CD4-positive, CD25-positive, alpha-beta regulatory T cell (primary cell): Measurements from ENCODE around the gene NCAPG2. TPM values are rescaled to one million over a fixed set of nuclear protein-coding genes. Genes with fewer than 3 reads are reported as not detected.

Source experiments
- ATAC-seq, 2 donors: fragments of 150-1000 bp; cut with Tn5 transposase; one replicate each; pipeline ENCODE4 v1.10.0; 2021; ENCODE audit warnings: low read depth in 2 of 2, moderate number of reproducible peaks in 2 of 2, moderate library complexity in 1 of 2
- DNase-seq, 3 donors: peaks; one replicate each; pipeline versions ENCODE4 v3.0.0 to v3.0.0-alpha.2; 2012 to 2022; ENCODE audit warnings: mixed read lengths in 1 of 3
- H3K27ac ChIP-seq: one replicate; pipeline ENCODE4 v1.7.0; 2013; ENCODE audit warnings: mild to moderate bottlenecking, low read length; ENCODE audit not compliant: insufficient read depth, poor library complexity, severe bottlenecking
- H3K27me3 ChIP-seq: one replicate; pipeline ENCODE4 v1.7.0; 2013; ENCODE audit warnings: low read length; ENCODE audit not compliant: control insufficient read depth, insufficient read depth
- H3K36me3 ChIP-seq: one replicate; pipeline ENCODE4 v1.7.0; 2013; ENCODE audit warnings: mild to moderate bottlenecking, low read length, moderate library complexity; ENCODE audit not compliant: control insufficient read depth, insufficient read depth
- H3K4me1 ChIP-seq: 2 replicates; pipeline ENCODE4 v1.7.0; 2013; ENCODE audit warnings: mild to moderate bottlenecking, low read length; ENCODE audit not compliant: insufficient read depth, control insufficient read depth, poor library complexity, severe bottlenecking
- H3K4me3 ChIP-seq: one replicate; pipeline ENCODE4 v1.7.0; 2013; ENCODE audit warnings: low read depth, mild to moderate bottlenecking, low read length, moderate library complexity
- H3K9me3 ChIP-seq, 2 experiments: 1 replicate in 1 of 2; 2 replicates in 1 of 2; pipeline ENCODE4 v1.7.0; 2013; ENCODE audit warnings: low read length in 2 of 2, mild to moderate bottlenecking in 1 of 2, moderate library complexity in 1 of 2; ENCODE audit not compliant: control insufficient read depth in 2 of 2
- H3K27ac Mint-ChIP-seq, 3 donors: one replicate each; pipeline ENCODE4 v1.8.0; 2020 to 2022; ENCODE audit warnings: mild to moderate bottlenecking in 3 of 3, mixed read lengths in 3 of 3, moderate library complexity in 2 of 3
- H3K27me3 Mint-ChIP-seq: one replicate; pipeline ENCODE4 v1.8.0; 2022; ENCODE audit warnings: mild to moderate bottlenecking, mixed read lengths
- H3K36me3 Mint-ChIP-seq: one replicate; pipeline ENCODE4 v1.8.0; 2020; ENCODE audit warnings: mixed read lengths
- H3K4me1 Mint-ChIP-seq, 4 donors: one replicate each; pipeline ENCODE4 v1.8.0; 2020 to 2022; ENCODE audit warnings: mixed read lengths in 4 of 4, mild to moderate bottlenecking in 1 of 4
- H3K4me3 Mint-ChIP-seq, 4 donors: one replicate each; pipeline ENCODE4 v1.8.0; 2020 to 2022; ENCODE audit warnings: mild to moderate bottlenecking in 4 of 4, mixed read lengths in 4 of 4, moderate library complexity in 3 of 4
- H3K9me3 Mint-ChIP-seq, 7 donors: one replicate each; pipeline ENCODE4 v1.8.0; 2020 to 2022; ENCODE audit warnings: mixed read lengths in 7 of 7, mild to moderate bottlenecking in 3 of 7, moderate library complexity in 2 of 7
- polyA plus RNA-seq, 4 donors: library from polyadenylated mRNA; unstranded; fragments of 300-500 nt; fragmentation: Illumina TruSeq; gene quantifications; one replicate each; pipeline ENCODE4 v1.2.3, GENCODE V29; 2021
- total RNA-seq: library from RNA; stranded (reverse); gene quantifications from one replicate; pipeline ENCODE4 v1.2.3, GENCODE V29; 2022

Gene NCAPG2
- total and polyA plus RNA-seq, 5 donors from 2014 or later: 2.7 to 10.6 (median 4.4) TPM

DNA sequence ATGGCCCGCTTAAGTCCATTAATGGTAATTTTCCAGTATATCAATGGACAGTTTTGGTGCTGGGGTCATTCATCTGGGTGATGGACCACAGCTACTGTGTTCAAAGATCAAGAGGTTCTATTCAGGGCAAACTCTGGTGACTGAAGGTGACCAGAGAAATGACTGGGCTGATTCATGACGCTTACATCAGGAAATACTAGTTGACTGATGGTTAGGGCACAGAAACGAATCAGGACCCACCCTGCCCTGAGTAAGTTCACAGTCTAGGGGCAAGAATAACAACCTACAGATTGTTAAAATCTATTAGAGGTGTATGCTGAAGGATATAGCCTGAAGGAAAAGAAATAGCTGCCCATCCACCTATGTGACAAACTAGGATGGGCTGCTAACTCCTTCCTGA, 9.5 kb downstream of the NCAPG2 start:
- H3K9me3 ChIP-seq: no peaks in the 10 kb centered on the region
- peak overlapping the region; percentile 15 for H3K27ac ChIP-seq
- H3K4me3 Mint-ChIP-seq: peak overlapping the region in 1 of 4 donors; percentile 8
- H3K27ac Mint-ChIP-seq: peak overlapping the region in 2 of 3 donors; percentile 72 to 86
- no peaks in the 10 kb centered on the region for H3K36me3 ChIP-seq
- no peaks in the 10 kb centered on the region for H3K27me3 Mint-ChIP-seq
- peaks cover 7% of the 10 kb centered on the region for H3K36me3 Mint-ChIP-seq
- ATAC-seq: no peak
- H3K4me3 ChIP-seq: no peak overlapping the region
- peaks cover 10 to 52% (median 21%) of the 10 kb centered on the region in 4 donors for H3K4me1 Mint-ChIP-seq
- no peak for DNase-seq
- peaks cover 8% of the 10 kb centered on the region for H3K4me1 ChIP-seq
- H3K27me3 ChIP-seq: no peaks in the 10 kb centered on the region
- no peaks in the 10 kb centered on the region for H3K9me3 Mint-ChIP-seq

DNA sequence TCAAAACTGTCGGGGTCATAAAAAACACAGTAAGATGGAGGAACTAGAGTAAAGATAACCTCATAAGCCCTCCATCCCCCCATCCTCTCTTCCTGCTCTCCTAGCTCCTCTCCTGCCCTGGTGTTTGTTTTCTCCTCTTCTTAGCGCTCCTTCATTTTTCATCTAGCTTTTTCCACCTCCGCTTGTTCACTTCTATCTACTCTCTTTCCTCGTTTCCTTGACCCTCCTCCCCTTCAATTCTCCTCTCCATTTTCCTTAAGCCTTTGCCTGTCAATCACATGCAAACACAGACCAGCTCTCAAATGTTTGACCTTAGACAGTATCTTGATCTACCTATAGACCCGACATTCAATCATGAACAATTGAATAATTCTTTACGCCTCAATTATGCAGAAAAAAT, 10.0 kb downstream of the NCAPG2 start:
- H3K4me1 Mint-ChIP-seq: peaks cover 10 to 49% (median 20%) of the 10 kb centered on the region in 4 donors
- H3K27me3 Mint-ChIP-seq: no peaks in the 10 kb centered on the region
- DNase-seq (no peak), ATAC-seq (no peak)
- Histone ChIP-seq H3K36me3 (no peaks in the 10 kb centered on the region), H3K4me1 (peaks cover 8% of the 10 kb centered on the region), H3K27ac (peak overlapping the region; percentile 15), H3K27me3 (no peaks in the 10 kb centered on the region), H3K4me3 (no peak overlapping the region), H3K9me3 (no peaks in the 10 kb centered on the region)
- H3K36me3 Mint-ChIP-seq: peaks cover 7% of the 10 kb centered on the region
- peak overlapping the region in 2 of 3 donors; percentile 42 to 86 for H3K27ac Mint-ChIP-seq
- H3K9me3 Mint-ChIP-seq: no peaks in the 10 kb centered on the region
- peak overlapping the region in 1 of 4 donors; percentile 8 for H3K4me3 Mint-ChIP-seq

DNA sequence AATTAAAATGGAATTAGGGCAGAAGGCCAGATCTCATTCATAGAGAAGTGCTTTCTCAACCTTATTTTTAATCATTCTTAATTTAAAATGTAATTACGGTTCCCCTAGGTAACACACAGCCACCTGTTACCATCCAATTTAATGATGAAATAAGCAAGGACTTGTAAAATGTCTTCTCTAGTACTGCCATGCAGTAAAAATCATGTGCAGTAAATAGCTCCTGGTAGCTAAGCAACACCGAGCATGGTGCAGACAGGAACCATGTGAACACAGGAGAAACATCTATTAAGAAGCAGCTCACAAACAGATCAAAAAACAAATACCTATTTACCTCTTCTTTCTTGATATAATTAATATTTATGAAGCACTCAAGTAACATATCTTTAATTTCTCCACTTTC, 15.1 kb downstream of the NCAPG2 start:
- Histone ChIP-seq H3K36me3 (peaks cover 16% of the 10 kb centered on the region), H3K27ac (no peak overlapping the region), H3K4me3 (no peak overlapping the region), H3K4me1 (no peaks in the 10 kb centered on the region), H3K9me3 (no peaks in the 10 kb centered on the region), H3K27me3 (no peaks in the 10 kb centered on the region)
- Mint-ChIP-seq H3K4me1 (peaks cover 0 to 14% (median 0%) of the 10 kb centered on the region in 4 donors), H3K4me3 (no peak overlapping the region), H3K36me3 (peaks cover 27% of the 10 kb centered on the region), H3K9me3 (no peaks in the 10 kb centered on the region), H3K27me3 (no peaks in the 10 kb centered on the region), H3K27ac (no peak overlapping the region)
- DNase-seq (no peak), ATAC-seq (no peak)

DNA sequence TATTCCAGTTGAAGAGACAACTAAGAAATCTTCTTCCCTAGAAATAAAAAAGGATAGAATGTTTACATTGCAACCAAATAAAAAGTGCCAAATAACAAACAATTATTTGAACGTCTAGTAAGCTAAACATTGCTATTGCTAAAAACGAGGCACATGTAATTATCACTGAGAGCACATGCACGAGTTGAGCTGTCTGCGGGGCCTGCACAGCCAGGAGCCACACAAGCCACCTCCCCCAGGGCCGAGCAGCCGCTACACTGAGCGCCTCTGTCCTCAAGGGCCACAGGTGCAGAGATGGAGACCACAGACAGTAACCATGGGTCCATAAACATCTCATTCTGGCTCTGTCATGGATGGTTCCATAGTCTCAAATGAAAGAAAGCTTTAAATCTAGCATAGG, 17.2 kb downstream of the NCAPG2 start:
- Mint-ChIP-seq H3K4me1 (no peaks in the 10 kb centered on the region), H3K27ac (no peak overlapping the region), H3K36me3 (peaks cover 32% of the 10 kb centered on the region), H3K27me3 (no peaks in the 10 kb centered on the region), H3K9me3 (no peaks in the 10 kb centered on the region), H3K4me3 (no peak overlapping the region)
- ATAC-seq (no peak), DNase-seq (no peak)
- Histone ChIP-seq H3K9me3 (no peaks in the 10 kb centered on the region), H3K27ac (no peak overlapping the region), H3K4me1 (no peaks in the 10 kb centered on the region), H3K4me3 (no peak overlapping the region), H3K27me3 (no peaks in the 10 kb centered on the region), H3K36me3 (peaks cover 19% of the 10 kb centered on the region)

DNA sequence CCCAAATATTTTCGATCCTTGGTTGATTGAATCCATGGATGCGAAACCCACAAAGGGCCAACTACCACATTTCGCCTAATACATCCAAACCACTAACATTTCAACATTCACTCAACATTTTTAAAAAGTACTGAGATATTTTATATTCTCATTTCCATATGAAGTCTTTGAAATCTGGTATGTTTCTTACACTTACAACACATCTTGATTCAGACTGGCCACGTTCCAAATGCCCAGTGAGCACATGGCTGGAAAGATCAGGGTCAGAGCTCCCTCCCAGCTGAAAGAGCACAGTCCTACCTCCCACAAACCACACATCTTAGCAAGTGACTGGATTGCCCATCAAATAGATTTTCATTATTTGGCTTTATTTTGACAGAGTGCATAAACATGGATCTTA, 18.9 kb downstream of the NCAPG2 start:
- peaks cover 19% of the 10 kb centered on the region for H3K36me3 ChIP-seq
- DNase-seq (no peak), ATAC-seq (no peak)
- H3K9me3 Mint-ChIP-seq: no peaks in the 10 kb centered on the region
- H3K4me1 ChIP-seq: no peaks in the 10 kb centered on the region
- H3K4me3 Mint-ChIP-seq: no peak overlapping the region
- H3K9me3 ChIP-seq: no peaks in the 10 kb centered on the region
- H3K4me3 ChIP-seq: no peak overlapping the region
- H3K27me3 ChIP-seq: no peaks in the 10 kb centered on the region
- no peaks in the 10 kb centered on the region for H3K27me3 Mint-ChIP-seq
- H3K4me1 Mint-ChIP-seq: peaks cover 0 to 4% (median 0%) of the 10 kb centered on the region in 4 donors
- peak overlapping the region in 1 of 3 donors; percentile 43 for H3K27ac Mint-ChIP-seq
- H3K36me3 Mint-ChIP-seq: peaks cover 28% of the 10 kb centered on the region
- H3K27ac ChIP-seq: no peak overlapping the region

DNA sequence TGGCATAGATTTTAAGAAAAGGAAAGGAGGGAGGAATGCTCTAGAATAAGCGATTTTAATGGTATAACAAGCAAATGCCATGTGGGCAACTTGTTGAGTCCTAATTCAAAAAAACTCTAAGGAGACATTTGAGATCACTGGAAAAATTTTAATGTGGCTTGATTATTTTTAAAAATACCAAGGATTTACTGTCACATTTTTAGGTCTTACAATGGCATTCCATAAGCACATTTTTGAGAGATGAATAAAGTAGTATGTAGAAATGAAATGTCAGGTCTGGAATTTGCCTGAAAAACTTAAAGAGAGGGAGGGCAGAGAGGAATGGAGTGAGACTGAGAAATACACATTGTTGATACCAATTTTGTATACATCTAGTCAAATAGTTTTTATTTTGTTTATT, 20.3 kb downstream of the NCAPG2 start:
- Mint-ChIP-seq H3K27me3 (no peaks in the 10 kb centered on the region), H3K27ac (peak overlapping the region in 1 of 3 donors; percentile 54), H3K4me3 (no peak overlapping the region), H3K36me3 (peaks cover 28% of the 10 kb centered on the region), H3K4me1 (peaks cover 0 to 11% (median 5%) of the 10 kb centered on the region in 4 donors), H3K9me3 (no peaks in the 10 kb centered on the region)
- H3K4me3 ChIP-seq: no peak overlapping the region
- no peaks in the 10 kb centered on the region for H3K27me3 ChIP-seq
- DNase-seq (no peak), ATAC-seq (no peak)
- peaks cover 19% of the 10 kb centered on the region for H3K36me3 ChIP-seq
- H3K9me3 ChIP-seq: no peaks in the 10 kb centered on the region
- no peaks in the 10 kb centered on the region for H3K4me1 ChIP-seq
- H3K27ac ChIP-seq: no peak overlapping the region

DNA sequence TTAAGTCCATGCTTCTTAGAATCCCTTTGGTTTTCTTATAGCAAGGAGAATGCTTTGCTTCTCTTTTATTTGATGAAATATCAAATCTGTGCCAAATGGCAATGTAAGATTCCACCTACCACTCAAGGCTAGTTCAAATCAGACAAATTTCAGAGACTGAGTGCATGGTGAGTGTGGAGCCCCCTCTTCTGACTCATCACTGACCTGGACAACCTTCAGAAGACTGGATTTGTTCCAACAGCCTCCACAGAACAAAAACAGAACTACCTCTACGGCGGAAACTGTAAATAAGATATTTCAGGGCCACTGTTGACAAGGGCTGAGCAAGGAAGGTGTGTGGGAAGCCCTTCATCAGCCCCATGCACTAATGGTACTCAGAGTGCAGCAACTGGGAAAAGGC, 21.1 kb downstream of the NCAPG2 start:
- H3K9me3 Mint-ChIP-seq: no peaks in the 10 kb centered on the region
- H3K4me3 Mint-ChIP-seq: no peak overlapping the region
- Histone ChIP-seq H3K27ac (no peak overlapping the region), H3K36me3 (peaks cover 17% of the 10 kb centered on the region), H3K4me3 (no peak overlapping the region), H3K4me1 (no peaks in the 10 kb centered on the region), H3K27me3 (no peaks in the 10 kb centered on the region), H3K9me3 (no peaks in the 10 kb centered on the region)
- peak overlapping the region in 1 of 3 donors; percentile 54 for H3K27ac Mint-ChIP-seq
- DNase-seq: no peak
- peaks cover 0 to 11% (median 5%) of the 10 kb centered on the region in 4 donors for H3K4me1 Mint-ChIP-seq
- no peak for ATAC-seq
- peaks cover 25% of the 10 kb centered on the region for H3K36me3 Mint-ChIP-seq
- no peaks in the 10 kb centered on the region for H3K27me3 Mint-ChIP-seq

DNA sequence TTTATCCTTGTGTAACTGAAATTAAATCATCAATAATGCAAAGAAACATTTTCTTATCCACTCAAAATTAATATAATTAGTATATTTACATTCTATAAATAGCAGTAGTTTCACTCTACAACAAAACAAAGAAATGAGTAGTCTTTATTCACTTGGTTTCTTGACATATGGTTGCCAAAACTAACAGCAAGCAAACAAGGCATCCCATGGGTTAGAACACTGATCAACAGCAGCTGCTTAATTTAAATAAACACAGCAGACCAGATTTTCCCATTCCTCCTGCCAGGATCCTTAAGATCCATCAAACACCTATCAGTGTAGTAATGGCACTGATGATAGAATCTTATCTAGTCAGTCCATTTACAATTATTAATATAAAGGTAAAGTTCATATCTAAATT, 22.1 kb downstream of the NCAPG2 start:
- H3K36me3 Mint-ChIP-seq: peaks cover 21% of the 10 kb centered on the region

More for the DNA sequence above, 22.1 kb downstream of the NCAPG2 start:
- H3K4me1 Mint-ChIP-seq: peaks cover 0 to 14% (median 7%) of the 10 kb centered on the region in 4 donors
- H3K36me3 ChIP-seq: peaks cover 13% of the 10 kb centered on the region
- no peaks in the 10 kb centered on the region for H3K9me3 ChIP-seq
- ATAC-seq: no peak
- no peaks in the 10 kb centered on the region for H3K27me3 ChIP-seq
- H3K27ac Mint-ChIP-seq: no peak overlapping the region
- no peak for DNase-seq
- H3K4me1 ChIP-seq: peaks cover 3% of the 10 kb centered on the region
- no peak overlapping the region for H3K4me3 Mint-ChIP-seq
- H3K4me3 ChIP-seq: no peak overlapping the region
- H3K9me3 Mint-ChIP-seq: no peaks in the 10 kb centered on the region
- H3K27ac ChIP-seq: no peak overlapping the region
- H3K27me3 Mint-ChIP-seq: no peaks in the 10 kb centered on the region
